Esophagus muscularis mucosa (tissue), 3 donors: Measurements from ENCODE around the gene SYNJ2.

Experiments
- CTCF ChIP-seq, 3 experiments: fragments of 200-600 bp in 2 of 3; fragments of 450-650 bp in 1 of 3; sonication (generic) in 2 of 3; IDR thresholded peaks; one replicate each; pipeline ENCODE4 v1.5.1; 2017 to 2019; ENCODE audit warnings: antibody characterized with exemption in 3 of 3, mild to moderate bottlenecking in 2 of 3, moderate library complexity in 1 of 3
- POLR2A ChIP-seq: fragments of 450-650 bp; IDR thresholded peaks from one replicate; pipeline ENCODE4 v1.6.1; 2017; ENCODE audit warnings: antibody characterized with exemption, moderate library complexity, mild to moderate bottlenecking, low read depth

GRCh38 chr6:157935786-157936185 is 45.9 kb upstream of the SYNJ2 start:
- TF ChIP-seq CTCF (IDR thresholded peaks at IDR 0.05), result no peak
- no peak for TF ChIP-seq POLR2A
